B cell (primary cell): ENCODE results near the gene BCAR3.

Experiments used
- EZH2 ChIP-seq: IDR thresholded peaks from 2 replicates; pipeline ENCODE4 v1.6.1; 2012; ENCODE audit warnings: borderline replicate concordance, low read depth, mild to moderate bottlenecking, moderate library complexity, low read length; ENCODE audit not compliant: insufficient read depth, poor library complexity, severe bottlenecking
- TF ChIP-seq, protein P1 (sequence below): fragments of 200-600 bp; IDR thresholded peaks from one replicate; pipeline ENCODE4 v1.8.0; 2022; ENCODE audit warnings: antibody characterized with exemption, mild to moderate bottlenecking

DNA sequence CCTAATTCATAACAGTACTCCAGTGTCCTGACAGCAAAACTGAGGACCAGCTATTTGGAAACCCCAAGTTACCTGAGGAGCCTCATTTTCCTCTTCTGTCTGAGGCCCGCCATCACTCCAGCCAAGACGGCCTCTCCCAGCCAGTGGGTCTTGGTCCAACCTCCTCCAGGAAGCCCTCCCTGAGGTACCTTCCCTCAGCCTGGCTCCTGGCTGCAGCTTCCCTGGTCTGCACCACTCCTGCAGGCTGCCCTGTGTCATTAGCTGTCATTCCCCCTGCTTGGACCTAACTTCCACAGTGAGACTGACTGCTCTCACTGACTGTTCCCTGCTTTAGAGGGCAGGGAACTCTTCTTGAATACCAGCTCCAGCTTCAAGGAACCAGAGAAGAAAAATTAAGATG, 33.0 kb downstream of the BCAR3 start:
- TF ChIP-seq, protein P1, sequence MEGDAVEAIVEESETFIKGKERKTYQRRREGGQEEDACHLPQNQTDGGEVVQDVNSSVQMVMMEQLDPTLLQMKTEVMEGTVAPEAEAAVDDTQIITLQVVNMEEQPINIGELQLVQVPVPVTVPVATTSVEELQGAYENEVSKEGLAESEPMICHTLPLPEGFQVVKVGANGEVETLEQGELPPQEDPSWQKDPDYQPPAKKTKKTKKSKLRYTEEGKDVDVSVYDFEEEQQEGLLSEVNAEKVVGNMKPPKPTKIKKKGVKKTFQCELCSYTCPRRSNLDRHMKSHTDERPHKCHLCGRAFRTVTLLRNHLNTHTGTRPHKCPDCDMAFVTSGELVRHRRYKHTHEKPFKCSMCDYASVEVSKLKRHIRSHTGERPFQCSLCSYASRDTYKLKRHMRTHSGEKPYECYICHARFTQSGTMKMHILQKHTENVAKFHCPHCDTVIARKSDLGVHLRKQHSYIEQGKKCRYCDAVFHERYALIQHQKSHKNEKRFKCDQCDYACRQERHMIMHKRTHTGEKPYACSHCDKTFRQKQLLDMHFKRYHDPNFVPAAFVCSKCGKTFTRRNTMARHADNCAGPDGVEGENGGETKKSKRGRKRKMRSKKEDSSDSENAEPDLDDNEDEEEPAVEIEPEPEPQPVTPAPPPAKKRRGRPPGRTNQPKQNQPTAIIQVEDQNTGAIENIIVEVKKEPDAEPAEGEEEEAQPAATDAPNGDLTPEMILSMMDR = no peak
- no peak for TF ChIP-seq EZH2
